ENCODE measurements around the gene ACTR3C. TPM values are rescaled to one million over a fixed set of nuclear protein-coding genes. Genes with fewer than 3 reads are reported as not detected.

The ACTR3C gene
- polyA plus RNA-seq, 4 donors, result 2.4 to 9.6 (median 6.0) TPM

- peaks cover 0 to 18% (median 2%) of the 10 kb centered on the region in 3 donors for H3K4me1 ChIP-seq (ENCODE audit: control insufficient read depth in 3 of 3, insufficient read depth in 2 of 3, low read depth in 1 of 3, low read length in 2 of 3)
- no peaks in the 10 kb centered on the region for H3K9me3 ChIP-seq (ENCODE audit: control insufficient read depth in 2 of 2, insufficient read depth in 1 of 2, low read depth in 1 of 2, low read length in 1 of 2)
- no peak overlapping the region for H3K27ac ChIP-seq (ENCODE audit: low read depth in 1 of 3, low read length in 2 of 3)
- no peak for FAIRE-seq
- no peak overlapping the region for H3K4me3 ChIP-seq (ENCODE audit: low read depth in 1 of 3, low read length in 3 of 3)
- WGBS, 3 donors, result 84 to 90% (median 87%) methylated on average over 17 to 18 of the region's 18 CpGs
- H3K27me3 ChIP-seq (ENCODE audit: control insufficient read depth in 3 of 3, insufficient read depth in 3 of 3, low read length in 3 of 3), result peaks cover 0 to 8% (median 0%) of the 10 kb centered on the region in 3 donors
- DNase-seq, result no peak
- peaks cover 0 to 58% (median 2%) of the 10 kb centered on the region in 3 donors for H3K36me3 ChIP-seq (ENCODE audit: control insufficient read depth in 3 of 3, insufficient read depth in 2 of 3, low read depth in 1 of 3, low read length in 3 of 3)
Observed at GRCh38 chr7:150337179-150337578, 13.8 kb upstream of the ACTR3C start.

DNA sequence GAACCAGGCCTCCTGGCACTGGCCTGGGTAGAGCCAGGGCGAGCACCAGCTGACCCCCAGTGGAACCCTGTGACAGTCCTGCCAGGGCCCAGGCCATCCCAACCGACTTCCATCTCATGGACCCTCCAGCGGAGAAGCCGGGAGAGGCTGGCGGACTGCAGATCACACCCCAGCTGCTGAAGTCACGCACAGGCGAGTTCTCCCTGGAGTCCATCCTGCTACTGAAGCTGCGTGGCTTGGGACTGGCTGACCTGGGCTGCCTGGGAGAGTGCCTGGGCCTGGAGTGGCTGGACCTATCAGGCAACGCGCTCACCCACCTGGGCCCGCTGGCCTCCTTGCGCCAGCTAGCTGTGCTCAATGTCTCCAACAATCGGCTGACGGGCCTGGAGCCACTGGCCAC is 13.4 kb upstream of the ACTR3C start:
- no peak for FAIRE-seq
- Histone ChIP-seq H3K27me3 (ENCODE audit: control insufficient read depth in 3 of 3, insufficient read depth in 3 of 3, low read length in 3 of 3) (peaks cover 0 to 8% (median 0%) of the 10 kb centered on the region in 3 donors), H3K4me3 (ENCODE audit: low read depth in 1 of 3, low read length in 3 of 3) (no peak overlapping the region), H3K36me3 (ENCODE audit: control insufficient read depth in 3 of 3, insufficient read depth in 2 of 3, low read depth in 1 of 3, low read length in 3 of 3) (peaks cover 0 to 62% (median 2%) of the 10 kb centered on the region in 3 donors), H3K9me3 (ENCODE audit: control insufficient read depth in 2 of 2, insufficient read depth in 1 of 2, low read depth in 1 of 2, low read length in 1 of 2) (no peaks in the 10 kb centered on the region), H3K4me1 (ENCODE audit: control insufficient read depth in 3 of 3, insufficient read depth in 2 of 3, low read depth in 1 of 3, low read length in 2 of 3) (peaks cover 0 to 18% (median 2%) of the 10 kb centered on the region in 3 donors), H3K27ac (ENCODE audit: low read depth in 1 of 3, low read length in 2 of 3) (no peak overlapping the region)
- no peak for DNase-seq
- 94 to 100% (median 94%) methylated on average over 14 of the region's 14 CpGs for WGBS, 3 donors

DNA sequence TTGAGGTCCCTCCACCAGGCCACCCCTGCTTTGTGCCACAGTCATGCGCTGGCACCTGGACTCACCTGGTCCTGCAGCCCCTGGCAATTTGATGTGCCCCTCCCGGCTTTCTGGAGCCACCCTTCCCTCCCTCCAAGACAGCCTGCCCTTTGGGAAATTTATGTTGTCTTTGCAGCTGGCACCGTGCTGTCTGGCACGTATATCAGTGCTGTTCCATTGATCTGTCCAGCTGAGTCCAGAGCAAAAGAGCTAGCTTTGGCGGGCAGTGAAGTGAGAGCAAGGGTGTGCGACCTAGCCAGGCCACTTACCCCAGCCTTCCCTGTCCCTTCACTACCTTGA is 12.4 kb upstream of the ACTR3C start:
- Histone ChIP-seq H3K27ac (ENCODE audit: low read depth in 1 of 3, low read length in 2 of 3) (peak overlapping the region in 2 of 3 donors; percentile 20 to 61), H3K4me1 (ENCODE audit: control insufficient read depth in 3 of 3, insufficient read depth in 2 of 3, low read depth in 1 of 3, low read length in 2 of 3) (peaks cover 0 to 12% (median 2%) of the 10 kb centered on the region in 3 donors), H3K27me3 (ENCODE audit: control insufficient read depth in 3 of 3, insufficient read depth in 3 of 3, low read length in 3 of 3) (peaks cover 0 to 2% (median 0%) of the 10 kb centered on the region in 3 donors), H3K4me3 (ENCODE audit: low read depth in 1 of 3, low read length in 3 of 3) (no peak overlapping the region), H3K36me3 (ENCODE audit: control insufficient read depth in 3 of 3, insufficient read depth in 2 of 3, low read depth in 1 of 3, low read length in 3 of 3) (peaks cover 0 to 70% (median 2%) of the 10 kb centered on the region in 3 donors), H3K9me3 (ENCODE audit: control insufficient read depth in 2 of 2, insufficient read depth in 1 of 2, low read depth in 1 of 2, low read length in 1 of 2) (no peaks in the 10 kb centered on the region)
- no peak for FAIRE-seq
- WGBS, 3 donors, result 69 to 75% (median 70%) methylated on average over 6 of the region's 6 CpGs
- DNase-seq, result no peak

DNA sequence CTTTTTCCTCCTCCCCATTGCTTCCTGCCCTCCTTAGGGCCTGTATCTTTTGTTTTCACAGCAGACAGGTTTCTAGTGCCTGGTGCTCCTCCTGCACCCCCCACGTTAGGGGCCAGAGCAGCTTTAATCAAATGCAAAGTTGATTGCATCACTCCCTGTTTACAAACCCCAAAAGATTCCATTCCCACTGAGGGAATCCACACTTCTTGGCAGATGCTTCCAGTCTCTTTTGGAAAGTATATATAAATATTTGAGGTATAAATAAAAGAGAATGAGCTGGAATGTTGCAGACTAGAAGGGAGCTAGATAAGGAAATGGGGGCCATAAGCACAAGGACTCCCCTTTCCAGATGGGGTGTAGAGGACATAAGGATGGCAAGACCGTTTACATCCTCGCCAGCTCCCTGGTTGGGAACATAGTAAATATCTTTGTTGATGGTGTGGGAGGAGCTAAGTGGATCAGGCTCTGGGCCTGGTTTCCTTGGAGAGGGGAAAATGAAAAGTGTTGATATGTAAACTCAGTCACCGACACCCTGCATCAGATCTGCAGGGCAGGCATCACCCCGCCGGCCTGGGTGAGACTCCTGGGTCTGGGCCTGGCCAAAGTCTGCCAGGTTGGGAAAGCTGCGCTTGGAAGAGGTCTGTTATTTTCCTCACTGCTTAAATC is 11.9 kb upstream of the ACTR3C start:
- Histone ChIP-seq H3K9me3 (ENCODE audit: control insufficient read depth in 2 of 2, insufficient read depth in 1 of 2, low read depth in 1 of 2, low read length in 1 of 2) (no peaks in the 10 kb centered on the region), H3K36me3 (ENCODE audit: control insufficient read depth in 3 of 3, insufficient read depth in 2 of 3, low read depth in 1 of 3, low read length in 3 of 3) (peaks cover 0 to 75% (median 2%) of the 10 kb centered on the region in 3 donors), H3K4me1 (ENCODE audit: control insufficient read depth in 3 of 3, insufficient read depth in 2 of 3, low read depth in 1 of 3, low read length in 2 of 3) (peaks cover 0 to 10% (median 0%) of the 10 kb centered on the region in 3 donors), H3K27ac (ENCODE audit: low read depth in 1 of 3, low read length in 2 of 3) (peak overlapping the region in 2 of 3 donors; percentile 20 to 61), H3K4me3 (ENCODE audit: low read depth in 1 of 3, low read length in 3 of 3) (no peak overlapping the region), H3K27me3 (ENCODE audit: control insufficient read depth in 3 of 3, insufficient read depth in 3 of 3, low read length in 3 of 3) (no peaks in the 10 kb centered on the region)
- WGBS, 3 donors, result 48 to 58% (median 50%) methylated on average over 7 of the region's 7 CpGs
- DNase-seq (peak in 1 of 2 donors; percentile 20), FAIRE-seq (no peak)

DNA sequence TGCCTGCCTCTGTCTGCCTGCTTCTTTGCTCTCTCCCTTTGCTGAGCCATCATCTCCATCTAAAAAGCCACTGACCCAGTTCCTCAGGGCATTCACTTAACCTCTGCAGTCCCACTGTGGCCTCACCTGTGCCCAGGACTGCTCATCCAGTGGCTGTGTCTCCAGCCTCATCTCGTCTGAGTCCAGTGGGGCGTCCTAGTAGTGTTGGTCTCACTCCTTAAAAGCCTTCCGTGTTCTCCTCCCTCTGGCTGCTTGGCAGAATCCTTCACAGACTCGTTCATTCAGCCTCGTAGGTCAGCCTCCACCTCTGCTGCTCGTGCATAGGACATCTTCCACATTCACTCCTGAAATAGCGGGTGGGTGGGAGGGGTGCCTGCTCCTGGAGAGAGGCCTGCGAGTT is 10.8 kb upstream of the ACTR3C start:
- WGBS, 3 donors, result 89 to 92% (median 91%) methylated on average over 8 of the region's 8 CpGs
- no peak overlapping the region for H3K4me3 ChIP-seq (ENCODE audit: low read depth in 1 of 3, low read length in 3 of 3)
- no peak overlapping the region for H3K27ac ChIP-seq (ENCODE audit: low read depth in 1 of 3, low read length in 2 of 3)
- H3K4me1 ChIP-seq (ENCODE audit: control insufficient read depth in 3 of 3, insufficient read depth in 2 of 3, low read depth in 1 of 3, low read length in 2 of 3), result peaks cover 0 to 4% (median 0%) of the 10 kb centered on the region in 3 donors
- no peaks in the 10 kb centered on the region for H3K27me3 ChIP-seq (ENCODE audit: control insufficient read depth in 3 of 3, insufficient read depth in 3 of 3, low read length in 3 of 3)
- DNase-seq (no peak), FAIRE-seq (no peak)
- H3K36me3 ChIP-seq (ENCODE audit: control insufficient read depth in 3 of 3, insufficient read depth in 2 of 3, low read depth in 1 of 3, low read length in 3 of 3), result peaks cover 0 to 78% (median 4%) of the 10 kb centered on the region in 3 donors
- H3K9me3 ChIP-seq (ENCODE audit: control insufficient read depth in 2 of 2, insufficient read depth in 1 of 2, low read depth in 1 of 2, low read length in 1 of 2), result no peaks in the 10 kb centered on the region

GRCh38 chr7:150333659-150334058 is 10.3 kb upstream of the ACTR3C start:
- 90 to 98% (median 95%) methylated on average over 9 to 10 of the region's 10 CpGs for WGBS, 3 donors
- H3K27me3 ChIP-seq (ENCODE audit: control insufficient read depth in 3 of 3, insufficient read depth in 3 of 3, low read length in 3 of 3), result no peaks in the 10 kb centered on the region
- DNase-seq (no peak), FAIRE-seq (no peak)
- H3K4me1 ChIP-seq (ENCODE audit: control insufficient read depth in 3 of 3, insufficient read depth in 2 of 3, low read depth in 1 of 3, low read length in 2 of 3), result peaks cover 0 to 4% (median 0%) of the 10 kb centered on the region in 3 donors
- peaks cover 0 to 78% (median 6%) of the 10 kb centered on the region in 3 donors for H3K36me3 ChIP-seq (ENCODE audit: control insufficient read depth in 3 of 3, insufficient read depth in 2 of 3, low read depth in 1 of 3, low read length in 3 of 3)
- H3K4me3 ChIP-seq (ENCODE audit: low read depth in 1 of 3, low read length in 3 of 3), result no peak overlapping the region
- no peak overlapping the region for H3K27ac ChIP-seq (ENCODE audit: low read depth in 1 of 3, low read length in 2 of 3)
- H3K9me3 ChIP-seq (ENCODE audit: control insufficient read depth in 2 of 2, insufficient read depth in 1 of 2, low read depth in 1 of 2, low read length in 1 of 2), result no peaks in the 10 kb centered on the region

DNA sequence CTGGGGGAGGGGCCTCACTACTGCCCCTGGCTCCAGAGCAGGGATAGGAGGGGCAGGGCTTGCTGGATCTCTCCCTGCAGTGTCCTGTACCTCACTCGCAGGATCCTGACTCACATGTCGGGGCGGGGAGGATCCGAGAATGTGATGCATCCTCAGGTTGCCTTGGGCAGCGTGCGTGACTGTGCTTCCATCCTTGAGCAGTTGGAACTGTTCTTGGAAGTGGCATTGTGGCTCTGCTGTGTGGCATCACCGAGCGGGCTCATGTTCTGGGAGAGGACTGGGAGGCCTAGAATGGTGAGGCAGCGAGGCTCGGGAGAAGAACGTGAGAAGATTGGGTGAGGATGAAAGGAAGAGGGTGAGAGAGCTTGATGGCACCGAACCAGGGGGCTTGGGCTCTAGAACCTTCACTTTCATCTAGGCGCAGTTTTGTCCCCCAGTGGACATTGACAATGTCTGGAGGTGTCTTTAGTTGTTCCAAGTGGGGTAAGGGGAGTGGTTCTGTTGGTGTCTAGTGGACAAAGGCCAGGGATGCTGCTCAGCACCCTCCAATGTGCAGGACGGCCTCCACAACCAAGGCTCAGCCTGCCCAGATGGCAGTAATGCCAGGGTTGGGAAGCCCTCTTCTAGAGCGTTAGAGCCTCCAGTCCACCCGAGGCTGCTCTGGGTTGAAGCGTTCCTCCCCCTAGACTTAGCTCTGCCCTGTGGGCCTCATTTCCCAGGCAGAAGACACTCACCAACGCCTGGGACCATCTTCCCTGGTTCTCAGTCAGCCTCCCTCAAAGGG is 9.7 kb upstream of the ACTR3C start:
- peaks cover 0 to 76% (median 6%) of the 10 kb centered on the region in 3 donors for H3K36me3 ChIP-seq (ENCODE audit: control insufficient read depth in 3 of 3, insufficient read depth in 2 of 3, low read depth in 1 of 3, low read length in 3 of 3)

GRCh38 chr7:150330211-150330885 is 7.0 kb upstream of the ACTR3C start:
- Histone ChIP-seq H3K4me3 (ENCODE audit: low read depth in 1 of 3, low read length in 3 of 3) (no peak overlapping the region), H3K27ac (ENCODE audit: low read depth in 1 of 3, low read length in 2 of 3) (no peak overlapping the region), H3K4me1 (ENCODE audit: control insufficient read depth in 3 of 3, insufficient read depth in 2 of 3, low read depth in 1 of 3, low read length in 2 of 3) (peaks cover 0 to 4% (median 0%) of the 10 kb centered on the region in 3 donors), H3K27me3 (ENCODE audit: control insufficient read depth in 3 of 3, insufficient read depth in 3 of 3, low read length in 3 of 3) (no peaks in the 10 kb centered on the region), H3K9me3 (ENCODE audit: control insufficient read depth in 2 of 2, insufficient read depth in 1 of 2, low read depth in 1 of 2, low read length in 1 of 2) (no peaks in the 10 kb centered on the region), H3K36me3 (ENCODE audit: control insufficient read depth in 3 of 3, insufficient read depth in 2 of 3, low read depth in 1 of 3, low read length in 3 of 3) (peaks cover 2 to 80% (median 10%) of the 10 kb centered on the region in 3 donors)
- DNase-seq (no peak), FAIRE-seq (no peak)
- WGBS, 3 donors, result 92 to 96% (median 95%) methylated on average over 19 of the region's 19 CpGs

More for the DNA sequence above, 9.7 kb upstream of the ACTR3C start:
- no peak overlapping the region for H3K27ac ChIP-seq (ENCODE audit: low read depth in 1 of 3, low read length in 2 of 3)
- H3K4me1 ChIP-seq (ENCODE audit: control insufficient read depth in 3 of 3, insufficient read depth in 2 of 3, low read depth in 1 of 3, low read length in 2 of 3), result peaks cover 0 to 4% (median 0%) of the 10 kb centered on the region in 3 donors
- no peaks in the 10 kb centered on the region for H3K9me3 ChIP-seq (ENCODE audit: control insufficient read depth in 2 of 2, insufficient read depth in 1 of 2, low read depth in 1 of 2, low read length in 1 of 2)
- FAIRE-seq (no peak), DNase-seq (no peak)
- no peak overlapping the region for H3K4me3 ChIP-seq (ENCODE audit: low read depth in 1 of 3, low read length in 3 of 3)
- 93 to 97% (median 96%) methylated on average over 18 of the region's 18 CpGs for WGBS, 3 donors
- no peaks in the 10 kb centered on the region for H3K27me3 ChIP-seq (ENCODE audit: control insufficient read depth in 3 of 3, insufficient read depth in 3 of 3, low read length in 3 of 3)

All from small intestine (tissue), 7 donors.